RWPE2 (cell line): ENCODE data around the gene ARRB2.
A peak's percentile ranks its signal among the peaks of the same experiment; 100 is the strongest.
"Not testable (repeated sequence)": the region's sequence is repeated elsewhere in the genome, so short reads cannot be mapped to it uniquely, and the experiment has no call there.

ENCODE experiments used
- ATAC-seq: fragments of 200-7000 bp; cut with Tn5 transposase; 3 replicates; pipeline ENCODE4 v1.9.1; 2021; ENCODE audit warnings: low read depth
- DNase-seq: peaks from one replicate; pipeline ENCODE4 v3.0.0-alpha.2; 2020; ENCODE audit warnings: low spot score
- H3K27ac ChIP-seq: fragments of 450-650 bp; 2 replicates; pipeline ENCODE4 v1.5.1; 2017; ENCODE audit warnings: mild to moderate bottlenecking; ENCODE audit not compliant: poor library complexity, severe bottlenecking
- H3K27me3 ChIP-seq: fragments of 250-450 bp; sonication (Bioruptor Pico); 2 replicates; pipeline ENCODE4 v1.5.1; 2021; ENCODE audit warnings: mild to moderate bottlenecking, moderate library complexity; ENCODE audit not compliant: insufficient read depth, poor library complexity, severe bottlenecking
- H3K36me3 ChIP-seq: fragments of 250-450 bp; sonication (Bioruptor Pico); 2 replicates; pipeline ENCODE4 v1.5.1; 2020; ENCODE audit warnings: low read depth, mild to moderate bottlenecking, moderate library complexity
- H3K4me1 ChIP-seq: fragments of 250-450 bp; sonication (Bioruptor Pico); 2 replicates; pipeline ENCODE4 v1.5.1; 2021; ENCODE audit warnings: mild to moderate bottlenecking, moderate library complexity; ENCODE audit not compliant: insufficient read depth, poor library complexity, severe bottlenecking
- H3K4me3 ChIP-seq: fragments of 250-450 bp; sonication (Bioruptor Pico); 2 replicates; pipeline ENCODE4 v1.5.1; 2021; ENCODE audit warnings: mild to moderate bottlenecking, moderate library complexity; ENCODE audit not compliant: severe bottlenecking
- H3K9me3 ChIP-seq: fragments of 250-450 bp; sonication (Bioruptor Pico); 2 replicates; pipeline ENCODE4 v1.5.1; 2021; ENCODE audit warnings: mild to moderate bottlenecking, moderate library complexity; ENCODE audit not compliant: severe bottlenecking
- TF ChIP-seq, protein P1 (sequence below): fragments of 450-650 bp; IDR thresholded peaks from one replicate; pipeline ENCODE4 v1.5.1; 2017; ENCODE audit warnings: mild to moderate bottlenecking, moderate library complexity; ENCODE audit not compliant: poor library complexity, severe bottlenecking

The ARRB2 gene

DNA sequence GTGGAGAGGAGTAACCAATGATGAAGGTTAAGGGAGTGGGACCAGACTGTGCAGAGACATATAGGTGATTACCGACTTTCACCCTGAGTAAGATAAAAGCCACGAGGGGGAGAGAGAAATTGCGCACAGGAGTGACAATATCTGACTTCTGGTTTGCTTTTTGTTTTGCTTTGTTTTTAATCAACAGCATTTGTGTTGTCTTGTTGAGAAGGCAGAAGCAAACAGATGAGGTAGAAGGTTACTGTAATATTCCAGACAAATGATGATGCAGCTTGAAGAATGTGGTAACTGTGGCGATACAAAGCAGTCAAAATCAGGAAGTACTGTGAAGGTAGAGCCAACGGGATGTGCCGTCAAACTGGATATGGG lies 14.0 kb upstream of the ARRB2 start:
- no peaks in the 10 kb centered on the region for H3K4me1 ChIP-seq
- DNase-seq (no peak), ATAC-seq (no peak)
- no peak overlapping the region for H3K4me3 ChIP-seq
- no peak overlapping the region for H3K27ac ChIP-seq
- no peaks in the 10 kb centered on the region for H3K9me3 ChIP-seq
- H3K36me3 ChIP-seq = peaks cover 53% of the 10 kb centered on the region
- TF ChIP-seq, protein P1, sequence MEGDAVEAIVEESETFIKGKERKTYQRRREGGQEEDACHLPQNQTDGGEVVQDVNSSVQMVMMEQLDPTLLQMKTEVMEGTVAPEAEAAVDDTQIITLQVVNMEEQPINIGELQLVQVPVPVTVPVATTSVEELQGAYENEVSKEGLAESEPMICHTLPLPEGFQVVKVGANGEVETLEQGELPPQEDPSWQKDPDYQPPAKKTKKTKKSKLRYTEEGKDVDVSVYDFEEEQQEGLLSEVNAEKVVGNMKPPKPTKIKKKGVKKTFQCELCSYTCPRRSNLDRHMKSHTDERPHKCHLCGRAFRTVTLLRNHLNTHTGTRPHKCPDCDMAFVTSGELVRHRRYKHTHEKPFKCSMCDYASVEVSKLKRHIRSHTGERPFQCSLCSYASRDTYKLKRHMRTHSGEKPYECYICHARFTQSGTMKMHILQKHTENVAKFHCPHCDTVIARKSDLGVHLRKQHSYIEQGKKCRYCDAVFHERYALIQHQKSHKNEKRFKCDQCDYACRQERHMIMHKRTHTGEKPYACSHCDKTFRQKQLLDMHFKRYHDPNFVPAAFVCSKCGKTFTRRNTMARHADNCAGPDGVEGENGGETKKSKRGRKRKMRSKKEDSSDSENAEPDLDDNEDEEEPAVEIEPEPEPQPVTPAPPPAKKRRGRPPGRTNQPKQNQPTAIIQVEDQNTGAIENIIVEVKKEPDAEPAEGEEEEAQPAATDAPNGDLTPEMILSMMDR = no peak
- no peaks in the 10 kb centered on the region for H3K27me3 ChIP-seq

DNA sequence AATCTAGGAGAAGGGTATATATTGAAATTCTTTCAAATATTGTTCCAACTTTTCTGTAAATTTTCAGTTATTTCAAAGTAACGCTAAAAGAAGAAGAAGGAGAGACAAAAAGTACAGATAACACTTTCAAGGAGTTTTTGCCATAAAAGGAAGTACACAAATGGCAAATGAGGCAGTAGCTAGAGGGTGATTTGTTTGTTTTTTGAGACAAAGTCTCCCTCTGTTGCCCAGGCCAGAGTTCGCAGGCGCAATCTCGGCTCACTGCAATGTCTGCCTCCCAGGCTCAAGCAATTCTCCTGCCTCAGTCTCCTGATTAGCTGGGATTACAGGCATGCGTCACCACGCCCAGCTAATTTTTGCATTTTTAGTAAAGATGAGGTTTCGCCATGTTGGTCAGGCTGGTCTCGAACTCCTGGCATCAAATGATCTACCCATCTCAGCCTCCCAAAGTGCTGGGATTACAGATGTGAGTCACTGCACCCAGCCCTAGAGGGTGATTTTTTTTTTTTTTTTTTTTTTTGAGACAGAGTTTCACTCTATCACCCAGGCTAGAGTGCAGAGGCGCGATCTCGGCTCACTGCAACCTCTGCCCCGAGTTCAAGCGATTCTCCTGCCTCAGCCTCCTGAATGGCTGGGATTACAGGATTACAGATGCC lies 10.9 kb upstream of the ARRB2 start:
- H3K36me3 ChIP-seq = peaks cover 36% of the 10 kb centered on the region
- ATAC-seq = not testable (repeated sequence)

DNA sequence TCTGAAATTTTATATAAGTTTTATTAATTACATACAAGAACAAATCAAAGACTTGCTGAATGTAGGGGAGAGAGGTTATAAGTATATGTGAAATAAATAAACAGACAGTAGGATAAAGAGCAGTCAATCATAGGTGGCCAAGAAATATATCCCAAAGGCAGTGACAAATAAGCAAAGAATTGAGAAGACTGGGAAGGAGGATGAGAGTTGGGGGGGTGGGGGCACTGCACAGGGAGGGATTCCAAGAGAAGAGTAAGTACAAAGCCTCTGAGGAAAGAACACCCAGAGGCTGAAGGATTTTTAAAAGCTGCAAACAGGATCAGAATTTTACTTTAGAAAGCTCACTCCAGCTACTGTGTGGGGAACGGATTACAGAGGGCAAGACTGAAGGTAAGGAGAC lies 9.3 kb upstream of the ARRB2 start:
- no peak overlapping the region for H3K4me3 ChIP-seq
- H3K9me3 ChIP-seq = no peaks in the 10 kb centered on the region
- TF ChIP-seq, protein P1 = no peak
- H3K4me1 ChIP-seq = peaks cover 6% of the 10 kb centered on the region
- no peak overlapping the region for H3K27ac ChIP-seq
- H3K36me3 ChIP-seq = peaks cover 29% of the 10 kb centered on the region
- DNase-seq = no peak
- H3K27me3 ChIP-seq = no peaks in the 10 kb centered on the region
- no peak for ATAC-seq

More for the DNA sequence above, 10.9 kb upstream of the ARRB2 start:
- not testable (repeated sequence) for H3K9me3 ChIP-seq, H3K4me1 ChIP-seq, H3K4me3 ChIP-seq, H3K27ac ChIP-seq, DNase-seq, H3K27me3 ChIP-seq

DNA sequence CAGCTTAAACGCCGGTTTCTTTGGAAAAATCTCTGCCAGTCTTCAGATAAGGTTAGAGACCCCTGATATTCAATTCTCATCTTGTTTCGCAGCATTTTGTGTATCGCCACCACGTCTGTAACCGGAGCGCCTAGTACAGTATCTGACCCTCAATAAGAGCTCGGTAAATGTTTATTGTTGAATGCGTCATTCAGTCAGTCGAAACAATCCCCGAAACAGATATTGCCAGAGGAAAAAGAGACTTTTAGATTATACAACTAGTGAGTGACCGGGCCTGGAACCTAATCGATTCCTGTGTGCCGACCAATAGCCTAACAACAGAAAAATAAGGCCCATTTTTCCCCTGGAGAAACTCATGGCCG lies 7.1 kb upstream of the ARRB2 start:
- Histone ChIP-seq H3K36me3 (peaks cover 18% of the 10 kb centered on the region), H3K4me1 (peaks cover 6% of the 10 kb centered on the region), H3K27ac (peak overlapping the region; percentile 25), H3K27me3 (no peaks in the 10 kb centered on the region), H3K4me3 (peak overlapping the region; percentile 96), H3K9me3 (no peaks in the 10 kb centered on the region)
- TF ChIP-seq, protein P1 = no peak
- no peak for ATAC-seq
- DNase-seq = no peak

DNA sequence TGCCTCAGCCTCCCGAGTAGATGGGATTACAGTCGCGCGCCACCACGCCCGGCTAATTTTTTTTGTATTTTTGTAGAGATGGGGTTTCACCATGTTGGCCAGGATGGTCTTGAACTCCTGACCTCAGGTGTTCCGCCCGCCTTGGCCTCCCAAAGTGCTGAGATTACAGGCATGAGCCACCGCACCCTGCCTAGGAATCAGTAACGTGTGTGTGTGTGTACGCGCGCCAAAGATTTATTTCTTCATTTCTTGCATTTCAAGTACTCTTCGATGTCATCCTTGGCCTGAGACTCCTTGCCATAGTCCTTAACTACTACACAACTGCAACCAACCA lies 5.9 kb upstream of the ARRB2 start:
- not testable (repeated sequence) for ATAC-seq, H3K4me1 ChIP-seq, H3K9me3 ChIP-seq, H3K27me3 ChIP-seq, DNase-seq
- Histone ChIP-seq H3K4me3 (peak overlapping the region; percentile 96), H3K36me3 (peaks cover 13% of the 10 kb centered on the region), H3K27ac (peak overlapping the region; percentile 25)

DNA sequence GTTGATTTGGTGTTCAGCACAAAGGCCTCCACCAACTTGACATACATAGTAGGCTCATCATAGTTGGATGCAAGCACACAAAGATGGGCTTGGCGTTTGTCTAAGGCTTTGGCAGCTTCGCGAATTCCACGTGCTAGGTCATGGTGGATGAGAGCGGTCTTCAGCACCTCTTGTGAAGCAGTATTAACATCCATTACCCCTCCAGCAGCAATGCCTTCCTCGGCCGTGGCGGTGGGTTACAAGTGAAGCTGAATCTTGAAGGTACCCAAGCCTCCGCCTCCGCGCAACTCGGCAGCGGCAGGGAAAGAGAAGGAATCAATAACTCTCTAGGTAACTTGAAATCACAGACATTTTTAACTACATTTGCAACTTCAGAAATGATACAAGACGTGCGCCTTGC lies 5.4 kb upstream of the ARRB2 start:
- no peak overlapping the region for H3K4me3 ChIP-seq
- H3K27ac ChIP-seq = no peak overlapping the region
- H3K27me3 ChIP-seq = no peaks in the 10 kb centered on the region
- no peak for ATAC-seq
- no peaks in the 10 kb centered on the region for H3K9me3 ChIP-seq
- TF ChIP-seq, protein P1 = no peak
- peaks cover 6% of the 10 kb centered on the region for H3K4me1 ChIP-seq
- no peak for DNase-seq
- peaks cover 12% of the 10 kb centered on the region for H3K36me3 ChIP-seq
